ENCODE results near the gene TNFAIP8L1.

Gene TNFAIP8L1

DNA sequence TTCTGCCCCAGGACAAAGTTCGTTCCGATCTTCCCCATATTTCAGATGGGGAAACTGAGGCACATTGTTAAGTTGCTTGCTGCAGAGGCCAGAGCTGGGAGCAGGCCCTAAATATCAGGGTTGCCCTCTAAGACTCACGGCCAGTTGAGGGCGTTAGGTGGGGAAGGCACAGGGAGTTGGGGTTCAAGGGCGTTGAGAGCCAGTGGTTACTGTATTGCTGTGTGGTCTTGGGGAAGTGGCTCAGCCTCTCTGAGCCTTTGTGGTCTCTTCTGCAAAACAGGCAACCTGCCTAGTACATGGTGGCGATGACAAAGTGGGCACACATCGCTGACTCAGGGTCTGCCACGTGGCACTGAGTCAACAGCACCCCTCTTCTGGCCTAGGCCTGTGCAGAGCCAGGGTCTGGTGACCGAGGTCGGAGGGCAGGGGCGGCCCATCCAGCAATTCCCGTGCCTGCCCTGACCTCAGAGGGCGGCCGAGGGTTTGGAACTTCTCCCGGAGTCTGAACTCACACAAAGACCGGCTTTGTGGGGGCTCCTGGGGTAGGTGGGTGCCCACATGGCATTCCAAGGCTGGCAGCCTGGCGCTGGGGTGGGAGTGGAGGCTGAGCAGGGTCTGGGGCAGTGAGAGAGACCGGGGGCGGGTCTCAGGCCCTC is 10.2 kb downstream of the TNFAIP8L1 start:
- no peak for DNase-seq (ENCODE audit: low read depth)

DNA sequence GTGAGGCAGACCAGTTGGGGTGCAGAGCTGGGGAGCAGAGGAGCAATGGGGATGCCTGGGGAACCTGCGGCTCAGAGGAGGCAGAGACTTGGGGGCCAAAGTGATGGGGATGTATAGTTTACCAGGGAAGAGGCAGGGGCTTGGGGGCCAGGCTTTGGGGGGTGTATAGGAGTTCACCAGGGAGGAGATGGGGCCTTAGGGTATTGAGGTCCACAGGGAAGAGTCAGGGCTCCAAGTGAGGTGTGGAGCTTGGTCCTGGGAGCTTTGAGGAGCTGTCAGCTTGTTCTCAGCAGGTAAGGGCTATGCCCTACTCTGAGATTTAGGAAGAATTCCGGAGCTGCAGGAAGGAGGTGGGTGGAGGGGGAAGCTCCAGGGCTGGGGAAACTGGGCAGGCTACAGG is 10.8 kb downstream of the TNFAIP8L1 start:
- no peak for DNase-seq (ENCODE audit: low read depth)

DNA sequence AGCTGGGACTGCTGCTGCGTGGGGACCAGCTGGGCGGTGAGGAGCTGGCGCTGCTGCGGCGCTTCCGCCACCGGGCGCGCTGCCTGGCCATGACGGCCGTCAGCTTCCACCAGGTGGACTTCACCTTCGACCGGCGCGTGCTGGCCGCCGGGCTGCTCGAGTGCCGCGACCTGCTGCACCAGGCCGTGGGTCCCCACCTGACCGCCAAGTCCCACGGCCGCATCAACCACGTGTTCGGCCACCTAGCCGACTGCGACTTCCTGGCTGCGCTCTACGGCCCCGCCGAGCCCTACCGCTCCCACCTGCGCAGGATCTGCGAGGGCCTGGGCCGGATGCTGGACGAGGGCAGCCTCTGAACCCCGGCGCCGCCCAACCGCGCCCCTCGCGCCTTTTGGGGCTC is 12.8 kb downstream of the TNFAIP8L1 start:
- DNase-seq (ENCODE audit: low read depth) = no peak

- DNase-seq (ENCODE audit: low read depth) = no peak
These were observed 14.6 kb downstream of the TNFAIP8L1 start for GRCh38 chr19:4653793-4654436.

DNA sequence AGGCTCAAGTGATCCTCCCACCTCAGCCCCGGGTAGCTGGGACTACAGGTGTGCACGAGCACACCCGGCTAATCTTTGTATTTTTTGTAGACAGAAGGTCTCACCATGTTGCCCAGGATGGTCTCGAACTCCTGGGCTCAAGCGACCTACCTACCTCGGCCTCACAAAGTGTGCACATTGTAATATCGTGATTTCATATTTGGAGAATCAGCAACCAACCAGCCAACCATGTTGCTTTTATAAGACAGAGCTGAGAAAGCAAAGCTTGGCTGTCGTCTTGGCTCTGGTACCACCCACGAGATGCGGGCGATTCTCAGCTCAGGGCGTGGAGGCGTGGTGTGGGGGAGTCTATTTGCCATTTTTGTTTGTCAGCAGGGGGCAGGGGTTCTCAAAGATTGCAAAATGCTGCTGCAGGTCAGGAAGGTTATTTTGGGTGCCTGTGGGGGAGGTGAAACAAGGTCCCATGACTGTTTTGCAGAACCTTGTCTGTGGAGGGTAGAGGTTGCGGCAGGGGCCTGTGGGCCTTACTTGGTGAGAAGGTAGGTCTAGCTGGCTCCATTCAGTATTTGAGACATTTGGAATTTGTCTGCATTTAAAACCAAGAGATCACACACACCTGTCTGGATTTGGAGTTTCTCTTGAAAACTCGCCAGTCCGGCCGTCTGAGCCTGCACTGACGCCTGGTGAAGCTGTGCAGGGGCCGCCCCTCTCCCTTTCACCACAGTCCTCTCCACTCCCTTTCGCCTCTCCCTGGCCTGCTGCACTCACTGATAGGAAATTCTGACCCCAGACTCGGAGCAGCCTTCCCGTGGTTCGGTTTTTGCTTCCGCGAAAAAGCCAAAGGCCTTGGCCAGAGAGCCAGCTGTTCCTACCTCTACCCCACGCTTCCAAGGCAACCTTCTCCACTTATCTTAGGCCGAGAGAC is 15.4 kb downstream of the TNFAIP8L1 start:
- DNase-seq (ENCODE audit: low read depth) = no peak

DNA sequence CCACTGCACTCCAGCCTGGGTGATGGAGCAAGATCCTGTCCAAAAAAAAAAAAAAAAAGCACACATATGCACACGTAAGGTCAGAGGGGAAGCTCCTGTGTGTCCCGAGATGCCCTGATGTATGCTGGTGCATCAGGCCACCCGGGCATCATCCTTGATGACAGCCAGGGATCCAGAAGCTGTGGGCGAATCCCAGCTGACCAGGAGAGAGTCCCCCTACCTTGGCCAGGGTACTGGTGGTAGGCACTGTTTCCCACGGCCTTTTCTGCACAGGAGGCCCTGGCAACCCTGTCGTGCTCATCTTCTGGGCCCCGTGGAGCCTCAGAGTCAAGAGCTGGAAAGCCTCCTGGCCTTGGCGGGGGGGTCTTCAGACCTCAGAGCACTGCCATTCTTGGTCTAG is 16.8 kb downstream of the TNFAIP8L1 start:
- DNase-seq (ENCODE audit: low read depth) = no peak

GRCh38 chr19:4657262-4657661 is 17.9 kb downstream of the TNFAIP8L1 start:
- DNase-seq (ENCODE audit: low read depth) = no peak

- DNase-seq (ENCODE audit: low read depth) = no peak
These were observed 18.5 kb downstream of the TNFAIP8L1 start for GRCh38 chr19:4657835-4658234.

DNA sequence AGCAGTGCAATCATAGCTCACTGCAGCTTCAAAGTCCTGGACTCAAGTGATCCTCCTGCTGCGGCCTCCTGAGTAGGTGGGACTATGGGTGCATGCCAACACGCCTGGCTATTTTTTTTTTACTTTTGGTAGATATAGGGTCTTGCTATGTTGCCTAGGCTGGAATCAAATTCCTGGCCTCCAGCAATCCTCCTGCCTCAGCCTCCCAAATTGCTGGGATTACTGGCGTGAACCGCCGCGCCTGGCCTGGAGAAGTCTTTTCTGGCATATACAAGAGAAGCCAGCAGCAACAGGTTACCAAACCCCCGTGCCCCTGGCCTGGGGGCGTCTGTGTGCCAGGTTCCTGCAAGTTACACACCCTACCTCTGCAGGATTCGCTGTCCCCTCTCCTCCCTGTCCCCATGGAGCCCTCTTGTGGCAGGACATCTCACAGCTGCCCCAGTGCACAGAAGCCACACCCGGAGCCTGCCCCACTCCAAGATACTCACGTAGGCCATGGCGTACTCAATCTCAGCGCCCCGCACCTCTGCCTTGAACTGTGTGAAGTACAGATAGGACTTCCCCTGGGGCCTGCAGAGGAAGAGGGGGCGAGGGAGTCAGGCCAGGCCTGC is 21.0 kb downstream of the TNFAIP8L1 start:
- no peak for DNase-seq (ENCODE audit: low read depth)

DNA sequence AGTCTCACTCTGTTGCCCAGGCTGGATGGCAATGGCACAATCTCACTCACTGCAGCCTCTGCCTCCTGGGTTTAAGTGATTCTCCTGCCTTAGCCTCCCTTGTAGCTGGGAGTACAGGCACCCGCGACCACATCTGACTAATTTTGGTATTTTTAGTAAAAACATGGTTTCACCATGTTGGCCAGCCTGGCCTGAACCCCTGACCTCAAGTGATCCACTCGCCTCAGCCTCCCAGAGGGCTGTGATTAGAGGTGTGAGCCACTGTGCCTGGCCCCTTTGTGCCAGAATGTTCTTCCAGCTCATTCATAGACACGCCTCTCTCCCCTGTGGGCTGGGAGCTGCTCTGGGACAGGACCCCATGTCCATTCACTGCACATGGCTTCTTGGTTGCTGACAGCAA is 21.7 kb downstream of the TNFAIP8L1 start:
- DNase-seq (ENCODE audit: low read depth) = no peak

DNA sequence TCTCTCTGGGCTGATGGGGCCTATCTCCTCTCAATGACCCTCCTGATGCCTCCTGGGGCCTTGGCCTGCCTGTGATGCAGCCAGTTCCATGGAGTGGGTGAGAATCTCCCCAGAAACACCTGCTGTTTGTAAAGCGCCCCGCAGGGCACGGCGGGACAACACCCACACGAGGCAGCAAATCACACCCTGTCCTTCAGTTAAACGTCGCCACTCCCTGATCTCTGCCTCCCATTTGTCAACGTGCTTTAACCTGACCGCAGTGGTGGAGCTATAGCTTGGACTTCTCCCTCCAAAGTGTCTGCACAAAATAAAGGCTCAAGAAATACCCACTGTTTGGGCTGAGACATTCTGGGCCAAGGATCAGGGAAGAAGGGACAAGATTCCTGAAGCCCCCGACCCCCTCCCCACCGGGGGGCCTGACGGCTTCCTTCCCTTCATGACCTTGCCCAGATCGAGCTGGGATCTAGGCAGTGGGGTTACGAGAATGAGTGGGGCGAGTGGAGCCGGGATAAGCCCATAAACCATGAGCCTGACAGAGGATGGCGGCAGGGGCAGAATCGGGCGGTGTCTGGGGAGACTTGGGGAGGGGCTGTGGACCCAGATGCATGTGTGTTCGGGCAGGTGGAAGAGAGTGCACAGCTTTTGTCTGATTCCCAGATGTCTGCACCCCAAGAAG is 22.8 kb downstream of the TNFAIP8L1 start:
- DNase-seq (ENCODE audit: low read depth) = no peak

DNA sequence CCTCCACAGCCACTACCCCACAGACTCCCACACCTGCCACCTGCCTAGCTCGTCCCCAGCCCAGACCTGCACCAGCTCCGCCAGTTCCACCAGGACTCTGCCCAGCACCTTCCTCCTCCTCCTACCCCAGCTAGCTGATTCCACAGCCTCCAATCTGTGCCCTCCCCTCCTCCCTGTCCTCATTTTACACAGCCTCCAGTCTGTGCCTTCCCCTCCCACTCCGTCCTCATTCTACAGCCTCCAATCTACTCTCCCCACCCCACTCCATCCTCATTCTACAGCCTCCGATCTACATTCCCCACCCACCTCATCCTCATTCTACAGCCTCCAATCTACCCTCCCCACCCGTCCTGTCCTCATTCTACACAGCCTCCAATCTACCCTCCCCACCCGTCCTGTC is 23.5 kb downstream of the TNFAIP8L1 start:
- no peak for DNase-seq (ENCODE audit: low read depth)

DNA sequence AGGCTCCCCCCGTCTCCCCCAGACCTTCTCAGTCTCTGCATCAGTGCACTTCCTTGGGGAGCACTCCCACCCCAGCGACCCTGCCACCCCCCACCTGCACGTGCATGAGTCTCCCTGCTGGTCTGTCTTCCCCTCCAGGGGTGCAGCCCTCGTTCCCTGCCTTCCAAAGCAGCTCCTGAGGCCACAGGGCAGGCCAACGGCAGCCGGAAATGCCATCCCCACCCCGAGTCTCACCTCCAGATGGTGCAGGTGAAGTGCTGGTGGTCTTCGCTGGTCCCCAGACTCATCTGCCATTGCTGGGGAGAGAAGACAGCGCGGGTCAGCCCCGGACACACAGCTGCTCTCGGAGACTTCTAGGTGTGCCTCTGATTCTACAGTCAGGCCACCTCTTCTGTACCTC is 25.3 kb downstream of the TNFAIP8L1 start:
- DNase-seq (ENCODE audit: low read depth) = no peak

DNA sequence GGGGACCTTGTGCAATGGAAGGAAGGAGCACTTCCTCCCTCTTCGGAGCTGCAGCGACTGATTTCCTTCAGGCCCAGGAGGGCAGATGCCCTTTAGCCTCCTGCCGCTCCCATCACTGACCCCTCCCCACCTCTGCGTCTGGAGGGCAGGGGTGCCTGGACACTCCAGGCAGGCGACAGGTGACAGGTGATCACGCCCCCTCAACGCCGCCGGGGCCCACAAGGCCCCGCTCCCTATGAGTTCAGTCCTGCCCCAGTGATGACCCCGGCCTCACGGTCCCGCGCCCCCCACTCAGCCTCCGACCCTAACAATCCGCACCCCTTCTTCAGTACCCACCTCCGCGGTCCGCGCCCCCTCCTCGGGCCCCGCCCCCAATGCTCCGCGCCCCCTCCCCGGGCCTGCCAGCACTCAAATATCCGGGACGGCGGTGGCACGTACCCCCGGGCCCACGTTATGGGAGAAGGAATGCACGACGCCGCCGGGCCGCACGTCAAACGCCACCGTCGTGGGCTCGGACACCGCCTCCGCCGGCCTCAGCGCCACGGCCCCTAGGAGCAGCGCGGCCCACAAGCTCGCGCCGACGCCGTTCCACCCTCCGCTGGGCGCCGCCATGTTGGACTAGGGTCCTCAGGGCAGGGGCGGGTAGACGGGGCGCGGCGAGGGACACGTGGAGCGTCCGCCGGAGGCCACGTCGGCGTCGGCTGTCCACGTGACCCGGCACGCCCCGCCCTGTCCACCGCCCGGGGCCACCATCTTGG is 30.6 kb downstream of the TNFAIP8L1 start, which contains the start of gene MYDGF:
MYDGF (minus strand) TSS at position 620 of the 758 bp plus-strand sequence; CDS start at position 612, 8 bp downstream.
- DNase-seq (ENCODE audit: low read depth) = peak; percentile 90

GRCh38 chr19:4671185-4671851 is 32.0 kb downstream of the TNFAIP8L1 start:
- no peak for DNase-seq (ENCODE audit: low read depth)

- no peak for DNase-seq (ENCODE audit: low read depth)
These were observed 33.9 kb downstream of the TNFAIP8L1 start for GRCh38 chr19:4673216-4673615.

- DNase-seq (ENCODE audit: low read depth) = no peak
These were observed 34.4 kb downstream of the TNFAIP8L1 start for GRCh38 chr19:4673726-4674125.

DNA sequence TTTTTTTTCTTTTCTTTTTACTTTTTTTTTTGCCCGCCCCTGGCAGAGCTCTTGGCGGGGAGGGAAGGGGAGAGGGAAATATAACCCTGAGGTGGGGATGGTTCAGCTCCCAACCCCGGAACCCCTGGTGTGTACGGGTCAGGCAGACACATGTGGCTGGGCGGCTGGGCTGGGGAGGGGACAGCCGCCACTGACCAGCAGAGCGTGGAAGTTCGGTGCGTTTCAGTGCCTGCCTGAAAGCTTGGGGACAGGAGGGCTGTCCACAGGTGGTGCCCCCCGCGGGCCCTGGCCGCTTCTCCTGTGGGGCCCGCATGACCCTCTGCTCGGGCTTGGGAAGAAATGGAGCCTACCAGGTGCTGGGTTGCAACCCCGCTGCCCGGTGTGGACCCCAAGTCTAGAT is 36.0 kb downstream of the TNFAIP8L1 start:
- DNase-seq (ENCODE audit: low read depth) = no peak

DNA sequence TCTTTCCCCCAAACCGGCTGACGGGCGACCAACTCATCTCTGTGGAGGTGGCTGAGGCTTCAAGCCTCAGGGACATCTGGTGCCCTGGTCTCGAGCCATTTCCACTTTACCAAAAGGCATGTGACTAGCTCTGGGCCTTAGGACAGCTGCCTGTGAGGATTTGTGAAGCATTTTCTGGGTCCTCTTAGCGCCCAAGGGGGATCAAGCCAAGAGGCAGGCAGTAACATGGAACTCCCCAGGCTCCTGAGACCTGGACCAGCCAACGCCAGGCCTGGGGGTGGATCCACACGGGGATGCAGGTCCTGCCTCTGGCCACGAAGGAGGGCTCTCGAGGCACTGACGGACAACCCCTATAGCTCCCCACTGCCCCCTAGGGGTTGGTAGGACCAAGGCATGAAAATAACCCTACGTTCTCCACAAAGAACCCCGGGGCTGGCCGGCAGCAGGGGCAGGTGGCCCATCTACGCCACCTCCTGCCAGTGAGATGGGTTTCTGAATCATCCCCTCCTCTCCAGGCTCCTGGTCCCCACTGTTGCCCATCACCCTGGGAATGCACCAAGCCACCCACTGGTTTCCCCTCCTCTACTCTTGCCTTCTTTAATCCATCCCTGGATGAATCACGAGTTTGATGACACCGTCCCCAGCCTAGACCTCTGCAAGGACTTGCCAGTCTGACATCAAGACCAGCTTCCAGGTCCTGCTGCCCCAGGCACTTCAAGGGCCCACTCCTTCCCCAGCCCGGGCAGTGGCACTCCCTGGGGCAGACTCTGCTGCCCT is 37.8 kb downstream of the TNFAIP8L1 start:
- no peak for DNase-seq (ENCODE audit: low read depth)

Data from stimulated activated CD8-positive, alpha-beta memory T cell treated with anti-CD3 and anti-CD28 coated beads, Interleukin-4, amount 100 ng/mL, for 24 hours (primary cell).